IMR-90 (cell line): Measurements from ENCODE around the gene IFNL3.

ENCODE experiments used
- CTCF ChIP-seq: conservative IDR thresholded peaks from 2 replicates; pipeline ENCODE4 v1.5.1; 2012; ENCODE audit warnings: mild to moderate bottlenecking, low read depth, low read length, improper control_type of control experiment
- POLR2A ChIP-seq: IDR thresholded peaks from 2 replicates; pipeline ENCODE4 v1.6.1; 2012; ENCODE audit warnings: mild to moderate bottlenecking, low read depth, low read length
- RAD21 ChIP-seq: IDR thresholded peaks from 2 replicates; pipeline ENCODE4 v1.6.1; 2012; ENCODE audit warnings: low read length, improper control_type of control experiment
- RFX5 ChIP-seq: IDR thresholded peaks from 2 replicates; pipeline ENCODE4 v1.8.0; 2012; ENCODE audit warnings: low read depth, mild to moderate bottlenecking, low read length, moderate library complexity
- SMC3 ChIP-seq: fragments of 150-350 bp; IDR thresholded peaks from 2 replicates; pipeline ENCODE4 v1.6.1; 2016; ENCODE audit warnings: low read depth, mild to moderate bottlenecking, antibody characterized with exemption, low read length, moderate library complexity

GRCh38 chr19:39217094-39217493, 27.7 kb downstream of the IFNL3 start:
- TF ChIP-seq POLR2A: no peak
- no peak for TF ChIP-seq CTCF
- no peak for TF ChIP-seq SMC3
- TF ChIP-seq RFX5: no peak
- no peak for TF ChIP-seq RAD21
